Uterus (tissue), 2 donors: ENCODE data around the gene PTGIR.

ENCODE experiments used
- POLR2A ChIP-seq, 2 donors: fragments of 450-650 bp; IDR thresholded peaks; one replicate each; pipeline ENCODE4 v1.6.1; 2016; ENCODE audit warnings: antibody characterized with exemption in 2 of 2, mild to moderate bottlenecking in 1 of 2, moderate library complexity in 1 of 2
- TF ChIP-seq, protein P1 (sequence below), 4 experiments: fragments of 200-600 bp in 2 of 4; fragments of 450-650 bp in 2 of 4; sonication (generic) in 2 of 4; IDR thresholded peaks; one replicate each; pipeline ENCODE4 v1.5.1; 2016 to 2019; ENCODE audit warnings: antibody characterized with exemption in 4 of 4, mild to moderate bottlenecking in 2 of 4, moderate library complexity in 1 of 4

DNA sequence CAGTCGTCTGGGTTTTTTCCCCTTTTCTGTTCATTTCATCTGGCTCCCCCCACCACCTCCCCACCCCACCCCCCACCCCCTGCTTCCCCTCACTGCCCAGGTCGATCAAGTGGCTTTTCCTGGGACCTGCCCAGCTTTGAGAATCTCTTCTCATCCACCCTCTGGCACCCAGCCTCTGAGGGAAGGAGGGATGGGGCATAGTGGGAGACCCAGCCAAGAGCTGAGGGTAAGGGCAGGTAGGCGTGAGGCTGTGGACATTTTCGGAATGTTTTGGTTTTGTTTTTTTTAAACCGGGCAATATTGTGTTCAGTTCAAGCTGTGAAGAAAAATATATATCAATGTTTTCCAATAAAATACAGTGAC, 14.5 kb downstream of the PTGIR start:
- TF ChIP-seq, protein P1, sequence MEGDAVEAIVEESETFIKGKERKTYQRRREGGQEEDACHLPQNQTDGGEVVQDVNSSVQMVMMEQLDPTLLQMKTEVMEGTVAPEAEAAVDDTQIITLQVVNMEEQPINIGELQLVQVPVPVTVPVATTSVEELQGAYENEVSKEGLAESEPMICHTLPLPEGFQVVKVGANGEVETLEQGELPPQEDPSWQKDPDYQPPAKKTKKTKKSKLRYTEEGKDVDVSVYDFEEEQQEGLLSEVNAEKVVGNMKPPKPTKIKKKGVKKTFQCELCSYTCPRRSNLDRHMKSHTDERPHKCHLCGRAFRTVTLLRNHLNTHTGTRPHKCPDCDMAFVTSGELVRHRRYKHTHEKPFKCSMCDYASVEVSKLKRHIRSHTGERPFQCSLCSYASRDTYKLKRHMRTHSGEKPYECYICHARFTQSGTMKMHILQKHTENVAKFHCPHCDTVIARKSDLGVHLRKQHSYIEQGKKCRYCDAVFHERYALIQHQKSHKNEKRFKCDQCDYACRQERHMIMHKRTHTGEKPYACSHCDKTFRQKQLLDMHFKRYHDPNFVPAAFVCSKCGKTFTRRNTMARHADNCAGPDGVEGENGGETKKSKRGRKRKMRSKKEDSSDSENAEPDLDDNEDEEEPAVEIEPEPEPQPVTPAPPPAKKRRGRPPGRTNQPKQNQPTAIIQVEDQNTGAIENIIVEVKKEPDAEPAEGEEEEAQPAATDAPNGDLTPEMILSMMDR (IDR thresholded peaks at IDR 0.05): no peak
- TF ChIP-seq POLR2A (IDR thresholded peaks at IDR 0.05): no peak
